ENCODE data around the gene C2CD4C. TPM values are rescaled to one million over a fixed set of nuclear protein-coding genes. Genes with fewer than 3 reads are reported as not detected.
"Not testable (repeated sequence)": the region's sequence is repeated elsewhere in the genome, so short reads cannot be mapped to it uniquely, and the experiment has no call there.

The C2CD4C gene
- total RNA-seq, 2 experiments from 2014 or later: 0.12 to 0.19 TPM

DNA sequence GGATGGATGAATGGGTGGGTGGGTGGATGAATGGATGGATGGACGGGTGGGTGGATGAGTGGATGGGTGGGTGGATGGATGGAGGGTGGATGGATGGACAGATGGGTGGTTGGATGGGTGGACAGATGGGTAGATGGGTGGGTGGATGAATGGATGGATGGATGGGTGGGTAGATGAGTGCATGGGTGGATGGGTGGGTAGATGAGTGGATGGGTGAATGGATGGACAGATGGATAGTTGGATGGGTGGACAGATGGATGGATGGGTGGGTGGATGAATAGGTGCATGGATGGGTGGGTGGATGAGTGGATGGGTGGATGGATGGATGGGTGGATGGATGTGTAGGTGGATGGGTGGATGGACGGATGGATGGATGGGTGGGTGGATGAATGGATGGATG lies 34.1 kb upstream of the C2CD4C start:
- Mint-ChIP-seq H3K4me3 (no peak overlapping the region), H3K27me3 (peaks cover 21% of the 10 kb centered on the region), H3K9me3 (peaks cover 3% of the 10 kb centered on the region), H3K36me3 (no peaks in the 10 kb centered on the region), H3K4me1 (no peaks in the 10 kb centered on the region), H3K27ac (no peak overlapping the region)
- no peak for DNase-seq

DNA sequence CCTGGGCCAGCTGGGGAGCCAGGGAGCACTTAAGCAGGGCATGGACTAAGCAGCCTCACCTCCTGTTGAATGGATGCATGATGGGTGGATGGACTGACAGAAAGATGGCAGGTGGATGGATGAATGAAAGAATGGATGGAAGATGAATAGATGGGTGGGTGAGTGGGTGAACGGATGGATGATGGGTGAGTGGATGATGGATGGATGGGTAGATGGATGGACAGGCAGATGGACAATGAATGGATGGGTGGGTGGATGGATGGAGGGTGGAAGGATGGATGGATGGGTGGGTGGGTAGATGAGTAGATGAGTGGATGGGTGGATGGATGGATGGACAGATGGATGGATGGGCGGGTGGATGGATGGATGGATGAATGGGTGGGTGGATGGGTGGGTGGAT lies 33.1 kb upstream of the C2CD4C start:
- H3K4me1 Mint-ChIP-seq: no peaks in the 10 kb centered on the region
- H3K9me3 Mint-ChIP-seq: peaks cover 3% of the 10 kb centered on the region
- H3K4me3 Mint-ChIP-seq: no peak overlapping the region
- H3K27me3 Mint-ChIP-seq: peaks cover 30% of the 10 kb centered on the region
- DNase-seq: no peak
- no peak overlapping the region for H3K27ac Mint-ChIP-seq
- no peaks in the 10 kb centered on the region for H3K36me3 Mint-ChIP-seq

DNA sequence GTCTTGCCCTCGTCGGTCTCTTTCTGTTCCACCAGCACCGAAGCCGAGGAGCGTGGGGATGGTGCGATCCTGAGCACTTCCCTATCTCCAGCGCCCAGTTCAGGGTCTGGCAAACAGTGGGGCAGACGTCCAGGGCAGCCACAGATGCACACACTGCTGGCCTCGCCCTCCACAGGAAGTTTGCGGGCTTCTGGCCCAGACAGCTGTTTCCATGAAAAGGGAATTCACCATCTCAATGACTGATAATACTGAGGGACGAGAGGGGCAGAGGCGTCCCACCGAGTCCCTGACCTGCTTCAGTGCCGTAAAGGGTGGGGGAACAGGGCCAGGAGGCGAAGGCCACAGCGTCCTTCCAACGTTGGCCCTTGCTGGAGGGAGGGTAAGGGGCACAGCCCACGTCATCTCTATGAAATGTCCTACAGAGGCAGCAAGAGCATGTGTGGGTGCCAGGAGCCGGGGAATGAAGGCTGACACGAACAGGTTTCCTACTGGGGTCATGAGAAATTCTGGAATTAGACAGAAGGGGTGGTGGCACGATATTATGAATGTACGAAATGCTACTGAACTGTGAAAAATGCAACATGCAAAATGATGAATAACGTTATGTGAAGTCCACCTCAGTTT lies 32.4 kb upstream of the C2CD4C start:
- no peak for DNase-seq
- Mint-ChIP-seq H3K27ac (no peak overlapping the region), H3K4me1 (no peaks in the 10 kb centered on the region), H3K4me3 (no peak overlapping the region), H3K9me3 (peaks cover 3% of the 10 kb centered on the region), H3K36me3 (no peaks in the 10 kb centered on the region), H3K27me3 (peaks cover 31% of the 10 kb centered on the region)

DNA sequence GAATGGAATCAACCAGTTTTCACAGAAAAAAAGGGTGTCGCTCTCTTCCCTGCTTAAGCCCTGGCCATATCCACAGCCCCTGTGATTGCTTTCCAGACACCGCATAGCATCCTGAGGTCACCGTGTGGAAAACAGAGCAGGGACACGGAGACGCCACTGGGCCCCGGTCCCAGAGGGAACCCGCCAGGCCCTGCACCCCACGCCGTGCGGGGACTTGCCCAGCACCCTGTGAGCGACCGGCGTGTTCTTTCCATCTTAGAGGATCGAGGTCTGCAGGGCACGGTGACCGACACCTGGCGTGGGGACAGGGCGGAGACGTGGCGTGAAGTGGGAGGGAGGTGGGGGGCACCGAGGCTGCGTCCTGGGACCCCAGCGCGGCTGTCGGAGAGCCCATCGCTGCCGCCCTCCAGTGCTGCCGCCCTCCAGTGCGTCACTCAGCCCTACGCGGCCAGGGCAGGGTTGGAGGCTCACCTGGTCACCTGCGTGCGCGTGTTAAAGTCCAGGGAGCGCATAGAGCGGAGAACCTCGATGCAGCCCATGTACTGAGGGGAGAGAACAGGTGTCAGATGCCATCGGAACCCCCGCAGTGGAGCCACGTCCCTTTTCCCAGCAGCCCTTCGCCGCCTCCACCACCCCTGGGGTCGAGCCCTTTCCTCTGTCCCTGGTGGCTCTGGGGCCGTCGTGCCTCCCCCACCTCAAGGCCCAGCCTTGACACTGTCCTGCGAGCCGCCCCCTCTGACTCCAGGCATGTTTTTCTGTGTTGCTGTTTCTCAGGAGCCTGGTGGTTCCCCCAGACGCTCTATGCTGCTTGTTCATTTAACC lies 31.7 kb upstream of the C2CD4C start:
- Mint-ChIP-seq H3K36me3 (no peaks in the 10 kb centered on the region), H3K4me1 (no peaks in the 10 kb centered on the region), H3K27ac (no peak overlapping the region), H3K9me3 (peaks cover 3% of the 10 kb centered on the region), H3K27me3 (peaks cover 31% of the 10 kb centered on the region), H3K4me3 (no peak overlapping the region)
- no peak for DNase-seq

DNA sequence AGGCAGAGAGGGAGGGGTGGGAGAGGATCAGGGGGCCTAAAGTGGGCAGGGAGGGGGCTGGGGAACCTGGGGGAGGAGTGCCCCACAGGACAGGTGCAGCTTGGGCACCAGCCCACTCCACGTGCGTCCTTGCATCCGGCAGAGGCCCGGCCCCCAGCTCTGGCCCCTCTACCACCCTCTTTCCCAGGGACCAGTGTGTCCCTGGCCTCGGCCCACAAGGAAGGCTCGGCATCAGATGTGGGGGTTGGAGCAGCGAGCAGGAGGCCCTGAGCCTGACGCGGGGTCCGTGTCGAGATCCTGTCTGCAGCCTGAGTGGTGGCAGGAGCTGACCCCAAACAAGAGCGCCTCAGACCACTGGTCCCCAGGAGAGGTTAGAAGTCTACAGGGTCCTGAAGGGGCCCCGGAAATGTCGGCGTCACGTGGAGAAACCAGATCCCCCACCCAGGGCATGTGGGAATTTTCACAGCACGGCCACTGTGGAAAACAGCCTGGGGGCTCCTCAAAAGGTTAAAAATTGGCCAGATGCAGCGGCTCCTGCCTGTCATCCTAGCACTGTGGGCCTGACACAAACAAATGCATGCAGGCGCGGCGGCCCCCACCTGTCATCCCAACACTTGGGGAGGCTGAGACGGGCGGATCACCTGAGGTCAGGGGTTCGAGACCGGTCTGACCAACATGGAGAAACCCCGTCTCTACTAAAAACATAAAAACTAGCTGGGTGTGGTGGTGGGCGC lies 30.4 kb upstream of the C2CD4C start:
- no peaks in the 10 kb centered on the region for H3K4me1 Mint-ChIP-seq
- no peaks in the 10 kb centered on the region for H3K36me3 Mint-ChIP-seq
- DNase-seq: no peak
- no peak overlapping the region for H3K27ac Mint-ChIP-seq
- peaks cover 3% of the 10 kb centered on the region for H3K9me3 Mint-ChIP-seq
- H3K4me3 Mint-ChIP-seq: no peak overlapping the region
- H3K27me3 Mint-ChIP-seq: peaks cover 31% of the 10 kb centered on the region

DNA sequence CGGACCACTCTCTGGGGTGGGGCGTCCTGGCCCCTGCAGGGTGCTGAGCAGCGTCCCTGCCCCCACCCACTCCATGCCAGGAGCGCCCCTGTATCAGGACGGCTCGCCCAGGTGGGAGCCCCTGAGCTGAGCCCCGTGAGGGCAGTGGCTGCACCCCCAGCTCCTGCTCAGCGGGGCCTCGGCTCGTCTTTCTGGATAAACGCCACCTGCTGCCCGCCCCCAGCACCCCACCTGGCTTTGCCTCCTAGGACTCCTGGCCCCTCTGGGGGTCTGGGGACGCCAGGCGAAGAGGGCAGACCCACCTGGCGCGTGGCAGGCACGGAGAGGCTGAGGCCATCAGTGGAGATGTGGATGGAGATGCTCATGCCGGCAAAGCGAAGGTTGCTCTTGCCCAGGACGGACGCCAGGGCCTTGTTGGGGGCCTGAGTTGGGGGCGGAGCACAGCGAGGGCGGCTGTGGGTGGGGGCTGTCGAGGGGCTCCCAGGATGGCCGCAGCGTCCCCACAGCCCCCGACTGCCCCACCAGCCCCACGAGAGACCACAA lies 29.5 kb upstream of the C2CD4C start:
- Mint-ChIP-seq H3K4me3 (no peak overlapping the region), H3K4me1 (no peaks in the 10 kb centered on the region), H3K27ac (no peak overlapping the region), H3K9me3 (peaks cover 3% of the 10 kb centered on the region), H3K36me3 (no peaks in the 10 kb centered on the region), H3K27me3 (peaks cover 31% of the 10 kb centered on the region)
- no peak for DNase-seq

DNA sequence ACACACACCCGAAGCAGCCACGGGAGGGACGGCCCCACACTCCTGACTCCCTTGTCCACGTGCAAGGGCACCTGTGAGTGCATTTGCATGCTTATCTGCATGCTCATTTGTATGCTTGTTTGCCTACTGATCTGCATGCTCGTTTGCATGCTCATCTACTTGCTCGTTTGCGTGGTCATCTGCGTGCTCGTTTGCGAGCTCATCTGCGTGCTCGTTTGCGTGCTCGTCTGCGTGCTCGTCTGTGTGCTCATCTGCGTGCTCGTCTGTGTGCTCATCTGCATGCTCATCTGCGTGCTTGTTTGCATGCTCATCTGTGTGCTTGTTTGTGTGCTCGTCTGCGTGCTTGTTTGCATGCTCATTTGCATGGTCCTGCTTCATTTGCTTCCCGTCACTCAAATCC lies 28.1 kb upstream of the C2CD4C start:
- no peak for DNase-seq
- H3K36me3 Mint-ChIP-seq: no peaks in the 10 kb centered on the region
- no peak overlapping the region for H3K27ac Mint-ChIP-seq
- no peak overlapping the region for H3K4me3 Mint-ChIP-seq
- peaks cover 29% of the 10 kb centered on the region for H3K27me3 Mint-ChIP-seq
- peaks cover 3% of the 10 kb centered on the region for H3K9me3 Mint-ChIP-seq
- H3K4me1 Mint-ChIP-seq: no peaks in the 10 kb centered on the region

DNA sequence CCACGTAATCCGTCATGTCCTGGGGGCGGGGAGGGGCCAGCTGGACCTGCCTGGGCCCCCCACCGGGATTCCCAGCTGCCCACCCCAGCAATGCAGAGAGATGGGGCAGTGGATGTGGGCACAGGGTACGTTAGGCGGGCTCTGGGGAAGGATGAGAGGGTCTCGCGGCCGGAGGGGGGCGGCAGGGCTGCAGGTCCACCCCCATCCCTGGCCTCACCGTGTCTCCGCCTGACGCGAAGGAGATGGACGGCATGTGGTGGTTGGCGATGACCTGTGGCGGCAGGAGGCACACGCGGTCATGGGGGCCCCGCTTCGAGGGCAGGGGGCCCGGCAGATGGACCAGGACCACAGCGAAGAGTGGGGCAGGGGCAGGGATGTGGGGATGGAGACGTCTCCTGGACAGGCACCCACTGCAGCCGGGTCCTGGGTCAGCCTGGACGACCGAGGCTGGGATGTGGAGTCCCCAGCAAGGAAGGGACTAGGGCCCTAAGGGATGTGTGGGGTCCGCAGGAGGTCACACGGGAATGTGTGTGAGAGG lies 27.5 kb upstream of the C2CD4C start:
- no peaks in the 10 kb centered on the region for H3K4me1 Mint-ChIP-seq
- H3K4me3 Mint-ChIP-seq: no peak overlapping the region
- peaks cover 23% of the 10 kb centered on the region for H3K27me3 Mint-ChIP-seq
- H3K9me3 Mint-ChIP-seq: no peaks in the 10 kb centered on the region
- H3K36me3 Mint-ChIP-seq: no peaks in the 10 kb centered on the region
- H3K27ac Mint-ChIP-seq: no peak overlapping the region
- no peak for DNase-seq

DNA sequence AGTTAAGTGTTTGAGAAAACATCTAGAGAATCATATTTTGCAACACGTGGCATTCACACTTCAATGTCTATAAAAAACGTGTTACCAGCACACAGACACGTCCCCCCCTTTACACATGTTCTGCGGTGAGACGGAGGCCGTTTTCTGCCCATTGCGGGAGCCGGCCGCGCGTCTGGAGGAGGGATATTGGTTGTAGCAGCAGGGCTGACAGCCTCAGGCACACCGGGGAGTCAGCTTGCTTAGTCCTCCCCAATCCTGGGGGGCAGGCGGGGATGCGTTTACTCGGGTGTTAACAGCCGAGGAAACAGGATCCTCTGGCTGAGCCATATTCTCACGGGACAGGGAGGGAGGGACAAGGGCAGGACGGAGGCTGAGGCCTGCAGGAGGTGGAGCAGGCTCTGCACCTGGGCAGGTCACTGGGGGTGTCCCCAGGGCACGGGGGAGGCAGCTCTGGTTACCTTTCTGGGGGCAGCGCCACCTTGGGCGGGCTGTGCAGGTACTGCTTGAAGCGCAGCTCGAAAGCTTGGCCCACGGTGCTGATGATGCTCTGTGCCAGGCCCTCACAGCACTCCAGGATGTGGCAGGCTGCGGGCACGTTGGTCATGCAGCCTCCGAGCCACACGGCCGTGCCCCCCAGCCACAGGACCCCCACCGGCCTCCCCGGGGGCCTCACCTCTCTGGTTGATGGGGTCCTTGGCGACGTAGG lies 26.9 kb upstream of the C2CD4C start:
- Mint-ChIP-seq H3K4me3 (no peak overlapping the region), H3K27me3 (peaks cover 17% of the 10 kb centered on the region), H3K27ac (no peak overlapping the region), H3K4me1 (no peaks in the 10 kb centered on the region), H3K36me3 (no peaks in the 10 kb centered on the region), H3K9me3 (peaks cover 3% of the 10 kb centered on the region)
- no peak for DNase-seq

DNA sequence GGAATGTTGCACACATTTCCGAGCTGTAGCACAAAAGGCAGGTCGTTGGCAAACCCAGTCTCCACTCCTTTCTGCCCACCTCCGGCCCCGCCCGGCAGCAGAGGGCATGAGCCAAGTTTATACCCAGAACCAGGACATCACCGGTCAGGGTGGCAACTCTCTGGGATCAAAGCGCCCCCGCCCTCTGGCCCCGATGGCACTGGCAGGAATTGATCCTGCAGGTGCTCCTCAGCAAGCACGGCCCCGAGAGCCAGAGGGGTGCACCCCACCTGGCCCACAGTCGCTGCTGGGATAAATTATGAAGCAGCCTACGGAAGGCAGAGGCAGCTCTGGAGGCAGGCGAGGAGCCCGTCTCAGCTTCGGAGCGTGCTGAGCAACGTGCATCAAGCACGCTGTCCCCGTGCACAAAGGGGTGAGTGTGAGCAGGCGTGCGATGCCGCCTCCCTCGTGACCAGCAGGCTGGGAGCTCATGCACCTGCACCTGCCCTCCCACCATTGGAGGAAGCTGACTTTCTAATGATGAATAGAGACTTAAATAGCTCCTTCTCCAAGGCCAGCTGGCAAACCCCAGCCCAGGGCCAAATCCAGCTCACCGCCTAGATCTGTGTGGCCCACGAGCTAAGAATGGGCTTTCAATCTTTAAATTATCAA lies 26.2 kb upstream of the C2CD4C start:
- Mint-ChIP-seq H3K4me3 (no peak overlapping the region), H3K27me3 (peaks cover 16% of the 10 kb centered on the region), H3K9me3 (peaks cover 3% of the 10 kb centered on the region), H3K4me1 (no peaks in the 10 kb centered on the region), H3K36me3 (no peaks in the 10 kb centered on the region), H3K27ac (no peak overlapping the region)
- no peak for DNase-seq

DNA sequence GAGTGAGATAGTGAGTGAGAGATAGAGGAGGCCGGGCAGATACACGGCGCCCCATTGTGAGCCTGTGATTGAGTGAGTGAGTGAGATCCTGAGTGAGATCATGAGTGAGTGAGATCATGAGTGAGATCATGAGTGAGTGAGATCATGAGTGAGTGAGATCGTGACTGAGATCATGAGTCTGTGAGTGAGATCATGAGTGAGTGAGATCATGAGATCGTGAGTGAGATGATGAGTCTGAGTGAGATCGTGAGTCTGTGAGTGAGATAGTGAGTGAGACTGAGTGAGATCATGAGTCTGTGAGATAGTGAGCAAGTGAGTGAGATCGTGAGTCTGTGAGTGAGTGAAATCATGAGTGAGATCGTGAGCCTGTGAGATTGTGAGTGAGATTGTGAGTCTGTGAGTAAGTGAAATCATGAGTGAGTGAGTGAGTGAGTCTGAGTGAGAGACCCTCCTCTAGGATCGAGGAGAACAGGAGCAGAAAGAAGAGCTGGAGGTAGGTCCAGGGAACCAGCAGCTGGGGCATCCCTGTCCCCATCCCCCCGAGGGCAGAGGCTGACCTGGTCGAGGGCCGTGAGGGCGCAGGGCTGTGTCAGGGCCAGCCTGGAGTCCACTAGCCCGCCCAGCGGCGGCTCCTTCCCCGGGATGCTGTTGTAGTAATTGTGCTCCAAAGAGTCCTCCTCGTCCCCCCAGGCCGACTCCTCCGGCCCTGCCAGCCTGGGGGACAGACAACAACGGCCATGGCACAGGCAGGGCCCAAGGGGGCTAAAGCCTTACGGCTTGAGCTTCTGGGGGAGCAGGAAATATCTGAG lies 25.4 kb upstream of the C2CD4C start:
- H3K27me3 Mint-ChIP-seq: peaks cover 12% of the 10 kb centered on the region
- H3K4me3 Mint-ChIP-seq: no peak overlapping the region
- H3K4me1 Mint-ChIP-seq: no peaks in the 10 kb centered on the region
- no peaks in the 10 kb centered on the region for H3K36me3 Mint-ChIP-seq
- H3K9me3 Mint-ChIP-seq: peaks cover 3% of the 10 kb centered on the region
- no peak for DNase-seq
- H3K27ac Mint-ChIP-seq: no peak overlapping the region

DNA sequence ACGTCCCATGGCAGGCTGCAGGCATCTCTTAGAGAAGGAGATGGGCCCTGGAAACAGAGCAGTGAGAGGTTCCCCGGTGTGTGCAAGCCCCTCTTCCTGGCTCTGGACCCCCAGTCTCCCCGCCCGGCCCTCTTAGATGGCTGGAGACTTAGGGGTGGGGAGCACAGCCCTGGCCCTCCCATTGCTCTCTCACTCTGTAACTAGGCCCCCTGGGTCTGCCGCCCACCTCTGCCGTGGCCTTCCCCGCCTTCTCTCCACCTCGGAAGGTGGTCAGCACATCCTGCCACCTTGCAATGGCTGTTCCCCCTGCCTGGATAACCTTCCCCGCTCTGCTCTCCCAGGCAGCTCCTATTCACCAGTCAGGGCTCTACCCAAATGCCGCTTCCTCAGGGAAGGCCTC lies 21.8 kb upstream of the C2CD4C start:
- Mint-ChIP-seq H3K27me3 (no peaks in the 10 kb centered on the region), H3K4me3 (no peak overlapping the region), H3K27ac (no peak overlapping the region), H3K4me1 (no peaks in the 10 kb centered on the region), H3K9me3 (peaks cover 3% of the 10 kb centered on the region), H3K36me3 (no peaks in the 10 kb centered on the region)
- DNase-seq: no peak

DNA sequence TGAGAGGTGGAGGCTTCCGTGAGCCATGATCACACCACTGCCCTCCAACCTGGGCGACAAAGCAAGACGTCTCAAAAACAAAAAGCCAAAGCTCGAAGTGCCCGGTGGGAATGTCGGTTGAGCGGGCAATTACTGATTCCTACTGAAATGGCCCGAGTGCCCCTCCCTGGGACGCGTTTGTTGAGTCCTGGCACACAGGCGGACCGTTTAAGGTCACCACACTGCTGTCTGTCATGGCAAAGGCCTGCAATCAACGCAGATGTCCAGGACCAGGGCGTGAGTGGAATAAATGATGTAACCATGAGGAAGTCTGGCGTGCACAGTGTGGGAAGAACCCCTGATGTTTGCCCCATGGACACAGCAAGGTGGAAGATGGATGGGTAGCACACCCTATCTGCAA lies 19.2 kb upstream of the C2CD4C start:
- Mint-ChIP-seq H3K27ac (no peak overlapping the region), H3K4me3 (no peak overlapping the region), H3K27me3 (no peaks in the 10 kb centered on the region), H3K4me1 (no peaks in the 10 kb centered on the region), H3K9me3 (peaks cover 3% of the 10 kb centered on the region), H3K36me3 (no peaks in the 10 kb centered on the region)
- no peak for DNase-seq

DNA sequence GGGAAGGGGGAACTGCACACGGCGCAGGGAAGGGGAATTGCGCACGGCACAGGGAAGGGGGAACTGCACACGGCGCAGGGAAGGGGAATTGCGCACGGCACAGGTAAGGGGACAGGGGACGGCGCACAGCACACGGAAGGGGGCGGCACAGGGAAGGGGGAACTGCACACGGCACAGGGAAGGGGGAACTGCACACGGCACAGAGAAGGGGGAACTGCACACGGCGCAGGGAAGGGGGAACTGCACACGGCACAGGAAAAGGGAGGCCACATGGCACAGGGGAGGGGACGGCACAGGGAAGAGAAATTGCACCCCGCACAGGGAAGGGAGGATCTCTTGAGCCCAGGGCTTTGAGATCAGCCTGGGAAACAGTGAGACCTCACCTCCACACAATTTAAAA lies 18.7 kb upstream of the C2CD4C start:
- not testable (repeated sequence) for H3K9me3 Mint-ChIP-seq, H3K27me3 Mint-ChIP-seq, H3K4me1 Mint-ChIP-seq, H3K27ac Mint-ChIP-seq, H3K36me3 Mint-ChIP-seq, DNase-seq, H3K4me3 Mint-ChIP-seq

Data from activated naive CD8-positive, alpha-beta T cell treated with anti-CD3 and anti-CD28 coated beads for 36 hours (primary cell).